K562 (cell line): ENCODE data around the gene POLL. TPM values are rescaled to one million over a fixed set of nuclear protein-coding genes. Genes with fewer than 3 reads are reported as not detected.

Source experiments
- ATAC-seq: fragments of 200-7000 bp; cut with Tn5 transposase; 3 replicates; pipeline ENCODE4 v1.9.1; 2020; ENCODE audit warnings: moderate library complexity
- BruUV-seq: library from RNA; stranded (reverse); fragments of 400-500 nt; replicated peaks from 2 replicates; lab custom pipeline; 2021; lab: Mats Ljungman, UMichigan
- CTCF ChIA-PET: fragments of 300-600 bp; formaldehyde crosslinking; extraction: SDS; loops from one replicate; lab custom pipeline; 2021; ENCODE audit warnings: low intra/inter-chr PET ratio; lab: Yijun Ruan, JAX
- POLR2A ChIA-PET: fragments of 300-600, 350-650 bp; sonication (Branson Sonifier 250); formaldehyde crosslinking; extraction: SDS; loops from one replicate; lab custom pipeline; 2021; ENCODE audit warnings: antibody characterized with exemption, inconsistent platforms; lab: Yijun Ruan, JAX
- DNase-seq, 4 experiments: peaks; one replicate each; pipeline versions ENCODE4 v3.0.0 to v3.0.0-alpha.2; 2011 to 2018; ENCODE audit warnings: low spot score in 3 of 4, mixed read lengths in 3 of 4; ENCODE audit errors: extremely low read depth in 1 of 4
- FAIRE-seq: peaks from 2 replicates; lab custom pipeline; 2011; peaks lifted over from hg19 to GRCh38; lab: Jason Lieb, UNC
- H2AFZ ChIP-seq: 2 replicates; pipeline ENCODE4 v1.6.0; 2011; ENCODE audit warnings: low read depth, low read length, control low read depth, inconsistent platforms
- H3K27ac ChIP-seq: fragments of 200-600 bp; 3 replicates; pipeline ENCODE4 v1.8.0; 2011; ENCODE audit warnings: low read depth, mild to moderate bottlenecking, control low read depth, inconsistent platforms, low read length, moderate library complexity, mixed read lengths; ENCODE audit errors: extremely low read depth
- H3K27me3 ChIP-seq, 2 experiments: fragments of 300-600 bp in 1 of 2; 2 replicates in 1 of 2; 3 replicates in 1 of 2; pipeline versions ENCODE4 v1.6.0 to v1.8.0; 2011; ENCODE audit warnings: inconsistent platforms in 2 of 2, low read length in 2 of 2, mild to moderate bottlenecking in 1 of 2, mixed read lengths in 1 of 2, moderate library complexity in 1 of 2; ENCODE audit not compliant: control insufficient read depth in 2 of 2, insufficient read depth in 2 of 2
- H3K36me3 ChIP-seq: fragments of 300-600 bp; 3 replicates; pipeline ENCODE4 v1.8.0; 2011; ENCODE audit warnings: mild to moderate bottlenecking, low read length, inconsistent platforms; ENCODE audit not compliant: control insufficient read depth, insufficient read depth
- H3K4me1 ChIP-seq, 2 experiments: fragments of 200-600 bp in 1 of 2; replicated peaks in 1 of 2; 2 replicates in 1 of 2; 3 replicates in 1 of 2; pipeline versions ENCODE4 v1.5.1 to v1.8.0; 2011; ENCODE audit warnings: inconsistent platforms in 2 of 2, low read length in 2 of 2, mild to moderate bottlenecking in 1 of 2, mixed read lengths in 1 of 2, moderate library complexity in 1 of 2; ENCODE audit not compliant: control insufficient read depth in 2 of 2, insufficient read depth in 2 of 2
- H3K4me2 ChIP-seq: 2 replicates; pipeline ENCODE4 v1.6.1; 2011; ENCODE audit warnings: low read length, control low read depth, inconsistent platforms, mixed read lengths; ENCODE audit not compliant: insufficient read depth
- H3K4me3 ChIP-seq: fragments of 200-600 bp; sonication (generic), shearing (Covaris generic); 2 replicates; pipeline ENCODE4 v1.5.1; 2016; ENCODE audit warnings: control low read depth, inconsistent platforms
- H3K79me2 ChIP-seq: fragments of 200-600 bp; 3 replicates; pipeline ENCODE4 v1.8.0; 2011; ENCODE audit warnings: low read length, inconsistent platforms; ENCODE audit not compliant: control insufficient read depth, insufficient read depth
- H3K9ac ChIP-seq, 2 experiments: 2 replicates each; pipeline versions ENCODE4 v1.6.0 to v1.6.1; 2011; ENCODE audit warnings: low read depth in 2 of 2, low read length in 2 of 2, control low read depth in 1 of 2, inconsistent platforms in 1 of 2, mild to moderate bottlenecking in 1 of 2, mixed read lengths in 1 of 2; ENCODE audit not compliant: insufficient read depth in 1 of 2
- H3K9me1 ChIP-seq: one replicate; pipeline ENCODE4 v1.6.0; 2011; ENCODE audit warnings: inconsistent platforms, mild to moderate bottlenecking, low read length, moderate library complexity; ENCODE audit not compliant: control insufficient read depth, insufficient read depth
- H3K9me3 ChIP-seq: replicated peaks from 2 replicates; pipeline ENCODE4 v1.5.1; 2011; ENCODE audit warnings: low read depth, low read length, inconsistent platforms; ENCODE audit not compliant: control insufficient read depth, insufficient read depth
- H4K20me1 ChIP-seq: replicated peaks from 2 replicates; pipeline ENCODE4 v1.6.1; 2011; ENCODE audit warnings: low read length, inconsistent platforms, mixed read lengths; ENCODE audit not compliant: control insufficient read depth, insufficient read depth
- ATF7 ChIP-seq: fragments of 450-650 bp; IDR thresholded peaks from 2 replicates; pipeline ENCODE4 v1.7.1; 2014; ENCODE audit warnings: mild to moderate bottlenecking, moderate library complexity
- DEAF1 ChIP-seq: fragments of 450-650 bp; formaldehyde crosslinking; IDR thresholded peaks from 2 replicates; pipeline ENCODE4 v1.4.0; 2020; ENCODE audit warnings: mild to moderate bottlenecking, moderate library complexity
- HCFC1 ChIP-seq: IDR thresholded peaks from 2 replicates; pipeline ENCODE4 v1.6.1; 2012; ENCODE audit warnings: low read depth, low read length, improper control_type of control experiment
- LCOR ChIP-seq: sonication (generic); formaldehyde crosslinking; IDR thresholded peaks from 2 replicates; pipeline ENCODE4 v1.8.0; 2022; ENCODE audit warnings: mild to moderate bottlenecking, missing genetic modification reagents
- MCM3 ChIP-seq: fragments of 450-650 bp; IDR thresholded peaks from 2 replicates; pipeline ENCODE4 v1.6.1; 2016
- NCOA2 ChIP-seq, 2 experiments: fragments of 450-650 bp; IDR thresholded peaks; 2 replicates each; pipeline ENCODE4 v1.6.1; 2018; ENCODE audit warnings: mild to moderate bottlenecking in 2 of 2, moderate library complexity in 1 of 2; ENCODE audit not compliant: partially characterized antibody in 2 of 2
- NFE2 ChIP-seq: IDR thresholded peaks from 2 replicates; pipeline ENCODE4 v1.6.1; 2014; ENCODE audit warnings: antibody characterized with exemption, low read depth
- RBM14 ChIP-seq: fragments of 200-400 bp; formaldehyde crosslinking; IDR thresholded peaks from 2 replicates; pipeline ENCODE4 v1.6.1; 2018; ENCODE audit warnings: low read depth, mild to moderate bottlenecking, low read length, moderate library complexity, borderline replicate concordance; ENCODE audit not compliant: insufficient read depth
- RFX7 ChIP-seq: fragments of 250-450 bp; sonication (Bioruptor Pico); IDR thresholded peaks from 2 replicates; pipeline ENCODE4 v1.5.1; 2021; ENCODE audit warnings: mild to moderate bottlenecking
- SP1 ChIP-seq: sonication (generic); formaldehyde crosslinking; IDR thresholded peaks from 2 replicates; pipeline ENCODE4 v1.8.1; 2022; ENCODE audit warnings: mild to moderate bottlenecking, missing genetic modification reagents
- TCF7L2 ChIP-seq: fragments of 150-350 bp; IDR thresholded peaks from 2 replicates; pipeline ENCODE4 v1.6.1; 2016; ENCODE audit warnings: low read depth, mild to moderate bottlenecking, low read length, moderate library complexity
- TFAM ChIP-seq: fragments of 250-450 bp; sonication (Bioruptor Pico); conservative IDR thresholded peaks from 2 replicates; pipeline ENCODE4 v1.5.0; 2021; ENCODE audit warnings: mild to moderate bottlenecking, moderate library complexity
- ZBTB7A ChIP-seq: IDR thresholded peaks from 2 replicates; pipeline ENCODE4 v1.6.1; 2011; ENCODE audit warnings: low read depth, mild to moderate bottlenecking, low read length, moderate library complexity, borderline replicate concordance; ENCODE audit not compliant: control insufficient read depth
- ZC3H11A ChIP-seq: IDR thresholded peaks from 2 replicates; pipeline ENCODE4 v1.6.1; 2012; ENCODE audit warnings: low read depth, low read length, improper control_type of control experiment
- ZC3H8 ChIP-seq: fragments of 450-650 bp; IDR thresholded peaks from 2 replicates; pipeline ENCODE4 v1.6.1; 2017
- ZNF217 ChIP-seq: sonication (generic); formaldehyde crosslinking; IDR thresholded peaks from 2 replicates; pipeline ENCODE4 v1.8.0; 2022; ENCODE audit warnings: mild to moderate bottlenecking, missing genetic modification reagents
- ZNF316 ChIP-seq: fragments of 450-650 bp; IDR thresholded peaks from 2 replicates; pipeline ENCODE4 v1.6.1; 2016
- ZNF395 ChIP-seq: fragments of 200-800 bp; sonication (Bioruptor generic); IDR thresholded peaks from 2 replicates; pipeline ENCODE4 v1.6.1; 2017; ENCODE audit warnings: missing genetic modification characterization, missing compliant biosample characterization
- WGBS: fragments of 100-300 bp; shearing (Covaris generic); methylation state at CpG from one replicate; pipeline ENCODE4 v1.1.6; 2016; ENCODE audit warnings: low coverage, mixed read lengths; ENCODE audit not compliant: insufficient coverage; ENCODE audit errors: missing lambda C conversion rate; 5-methylcytosine and 5-hydroxymethylcytosine counted together
- in situ Hi-C: fragments of 300-500 bp; cut with MboI; formaldehyde crosslinking; loops from 4 replicates; pipeline ENCODE4 v1.15.0; 2018; ENCODE audit warnings: inconsistent platforms, mixed read lengths
- intact Hi-C: fragments of 100-400 bp; cut with micrococcal nuclease; formaldehyde crosslinking; loops from 2 replicates; pipeline ENCODE4 v1.14.2; 2022
- polyA plus RNA-seq, 8 experiments: library from polyadenylated mRNA; depleted of rRNA in 4 of 8; stranded (reverse) in 5 of 8; unstranded in 3 of 8; fragments of >200 nt; fragmentation: Nextera tagmentation in 2 of 8; fragmentation: Illumina TruSeq in 1 of 8; extraction: Ambion mirVana in 2 of 8; extraction: Trizol in 1 of 8; gene quantifications; 2 replicates each; pipeline versions ENCODE4 v1.2.1 to v1.2.3, GENCODE V29; 2011 to 2014; ENCODE audit warnings: inconsistent platforms in 1 of 8, missing spikeins in 1 of 8
- total RNA-seq, 7 experiments: library from RNA; depleted of rRNA in 6 of 7; stranded (reverse); fragments of >200 nt in 6 of 7; fragmentation: Illumina TruSeq in 2 of 7; extraction: Trizol in 2 of 7; gene quantifications; 2 replicates each; pipeline versions ENCODE4 v1.2.1 to v1.2.3, GENCODE V29; 2011 to 2021; ENCODE audit warnings: low replicate concordance in 1 of 7

The POLL gene
- total and polyA plus RNA-seq, 9 of the 15 experiments (the other 6 are each of a cell fraction or from before 2014, with no cell fraction given) = 1.2 to 18.7 (median 10.9) TPM

- TF ChIP-seq LCOR (CRISPR knock-in tag) (no peak), ZNF316 (no peak), NFE2 (no peak), HCFC1 (no peak), ZNF217 (CRISPR knock-in tag) (no peak)
These were observed 10.8 kb downstream of the POLL start (continued) for GRCh38 chr10:101577121-101577871.

DNA sequence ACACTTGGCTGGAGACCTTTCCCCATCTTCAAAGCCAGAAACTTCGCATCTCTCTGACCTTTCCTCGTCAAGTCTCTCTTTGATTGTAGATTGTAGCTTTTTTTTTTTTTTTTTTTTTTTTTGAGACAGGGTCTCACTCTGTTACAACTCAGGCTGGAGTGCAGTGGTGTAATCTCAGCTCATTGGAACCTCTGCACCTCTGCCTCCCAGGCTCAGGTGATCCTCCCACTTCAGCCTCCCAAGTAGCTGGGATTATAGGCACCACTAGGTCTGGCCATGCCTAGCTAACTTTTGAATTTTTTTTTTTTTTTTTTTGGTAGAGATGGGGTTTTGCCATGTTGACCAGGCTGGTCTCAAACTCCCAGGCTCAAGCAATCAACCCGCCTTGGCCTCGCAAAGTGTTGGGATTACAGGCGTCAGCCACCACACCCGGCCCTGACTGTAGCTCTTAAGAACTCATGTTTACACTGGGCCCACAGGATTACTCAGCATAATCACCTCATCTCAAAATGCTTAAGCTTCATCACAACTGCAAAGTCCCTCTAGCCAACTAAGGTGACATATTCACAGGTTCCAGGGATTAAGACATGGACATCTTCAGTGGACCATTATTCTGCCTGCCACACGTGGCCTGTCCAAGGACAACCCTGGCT, 11.7 kb downstream of the POLL start:
- Histone ChIP-seq H3K9ac (peak overlapping the region; percentile 34 to 85), H3K27me3 (no peaks in the 10 kb centered on the region), H3K4me2 (peak overlapping the region; percentile 64), H2AFZ (no peak overlapping the region), H3K4me1 (peaks cover 28 to 48% of the 10 kb centered on the region in 2 experiments), H3K79me2 (no peaks in the 10 kb centered on the region), H3K27ac (peak overlapping the region; percentile 71), H3K9me1 (peaks cover 9% of the 10 kb centered on the region), H3K4me3 (no peak overlapping the region), H4K20me1 (no peaks in the 10 kb centered on the region; the same call in 1 of the 2 replicates), H3K36me3 (peaks cover 19% of the 10 kb centered on the region; the same call in 1 of the 3 replicates), H3K9me3 (no peaks in the 10 kb centered on the region; the same call in 1 of the 2 replicates)
- DNase-seq = peak; percentile 25 to 74 (median 46)
- intact Hi-C loops (loop anchor here (10.0 kb wide), 1 partner anchor 132 kb away; no protein-coding TSS in a partner anchor), in situ Hi-C loops (no loop called here)
- CTCF ChIA-PET = interaction anchor here (1.1 kb wide), 1 partner anchor 363 kb away, joined by 3 read pairs; no protein-coding TSS in a partner anchor
- FAIRE-seq = no peak
- POLR2A ChIA-PET = interaction anchor here (0.9 to 1.4 kb wide), 7 partner anchors 10 to 363 kb away, joined by 3 to 6 read pairs (median 4); partner anchors contain the start of genes DPCD and POLL
- BruUV-seq = no TSS peak
- peak; percentile 73 for ATAC-seq
- WGBS = 2% methylated on average over 7 of the region's 7 CpGs
- TF ChIP-seq RBM14 = no peak
- no peak for TF ChIP-seq TCF7L2
- TF ChIP-seq RFX7 (CRISPR knock-in tag) = no peak
- TF ChIP-seq ZC3H8 = no peak
- TF ChIP-seq ZNF395 = no peak
- TF ChIP-seq MCM3 = no peak
- no peak for TF ChIP-seq NCOA2 (IDR thresholded peaks at IDR 0.05; ENCODE audit: partially characterized antibody in 2 of 2)
- TF ChIP-seq ATF7 = 0 out of 2 replicates have a peak, but pooled peaks have one; percentile 3
- TF ChIP-seq DEAF1 (CRISPR knock-in tag) = no peak
- no peak; the same call in 1 of the 2 replicates for TF ChIP-seq SP1 (CRISPR knock-in tag)
- TF ChIP-seq TFAM (CRISPR knock-in tag) = no peak
- TF ChIP-seq ZC3H11A = no peak
- 0 out of 2 replicates have a peak, but pooled peaks have one; percentile 1 for TF ChIP-seq ZBTB7A
